Neural progenitor cell (in vitro differentiated cells): ENCODE data around the gene TSGA10.

Experiments
- EZH2phosphoT487 ChIP-seq: fragments of 200-600 bp; sonication (generic); IDR thresholded peaks from 2 replicates; pipeline ENCODE4 v1.6.1; 2017; ENCODE audit warnings: antibody characterized with exemption
- TF ChIP-seq, protein P1 (sequence below): fragments of 200-600 bp; sonication (generic); IDR thresholded peaks from 2 replicates; pipeline ENCODE4 v1.5.1; 2017; ENCODE audit warnings: antibody characterized with exemption, mild to moderate bottlenecking

GRCh38 chr2:98985905-98986666 is 168.7 kb downstream of the TSGA10 start:
- TF ChIP-seq, protein P1, sequence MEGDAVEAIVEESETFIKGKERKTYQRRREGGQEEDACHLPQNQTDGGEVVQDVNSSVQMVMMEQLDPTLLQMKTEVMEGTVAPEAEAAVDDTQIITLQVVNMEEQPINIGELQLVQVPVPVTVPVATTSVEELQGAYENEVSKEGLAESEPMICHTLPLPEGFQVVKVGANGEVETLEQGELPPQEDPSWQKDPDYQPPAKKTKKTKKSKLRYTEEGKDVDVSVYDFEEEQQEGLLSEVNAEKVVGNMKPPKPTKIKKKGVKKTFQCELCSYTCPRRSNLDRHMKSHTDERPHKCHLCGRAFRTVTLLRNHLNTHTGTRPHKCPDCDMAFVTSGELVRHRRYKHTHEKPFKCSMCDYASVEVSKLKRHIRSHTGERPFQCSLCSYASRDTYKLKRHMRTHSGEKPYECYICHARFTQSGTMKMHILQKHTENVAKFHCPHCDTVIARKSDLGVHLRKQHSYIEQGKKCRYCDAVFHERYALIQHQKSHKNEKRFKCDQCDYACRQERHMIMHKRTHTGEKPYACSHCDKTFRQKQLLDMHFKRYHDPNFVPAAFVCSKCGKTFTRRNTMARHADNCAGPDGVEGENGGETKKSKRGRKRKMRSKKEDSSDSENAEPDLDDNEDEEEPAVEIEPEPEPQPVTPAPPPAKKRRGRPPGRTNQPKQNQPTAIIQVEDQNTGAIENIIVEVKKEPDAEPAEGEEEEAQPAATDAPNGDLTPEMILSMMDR: no peak
- no peak for TF ChIP-seq EZH2phosphoT487
